IMR-90 (cell line): ENCODE measurements around the gene AP2B1. TPM values are rescaled to one million over a fixed set of nuclear protein-coding genes. Genes with fewer than 3 reads are reported as not detected.
"Not testable (repeated sequence)": the region's sequence is repeated elsewhere in the genome, so short reads cannot be mapped to it uniquely, and the experiment has no call there.

Experiments used
- ATAC-seq: fragments of 200-7000 bp; cut with Tn5 transposase; 2 replicates; pipeline ENCODE4 v1.9.1; 2020; ENCODE audit warnings: low read depth, mild to moderate bottlenecking, moderate library complexity
- BruUV-seq: library from RNA; stranded (reverse); fragments of 400-500 nt; replicated peaks from 2 replicates; lab custom pipeline; 2021; lab: Mats Ljungman, UMichigan
- CTCF ChIA-PET: fragments of 300-600 bp; formaldehyde crosslinking; extraction: SDS; loops from one replicate; lab custom pipeline; 2021; ENCODE audit warnings: antibody characterized with exemption; lab: Yijun Ruan, JAX
- POLR2A ChIA-PET: fragments of 300-600 bp; sonication (Branson Sonifier 250); formaldehyde crosslinking; loops from one replicate; lab custom pipeline; 2022; ENCODE audit warnings: antibody characterized with exemption; ENCODE audit not compliant: unreplicated experiment; lab: Charles Lee
- DNase-seq: peaks from one replicate; pipeline ENCODE4 v3.0.0; 2013
- H2AFZ ChIP-seq: replicated peaks from 2 replicates; pipeline ENCODE3; 2013; ENCODE audit warnings: low read length, mild to moderate bottlenecking; ENCODE audit not compliant: poor library complexity
- H2AK5ac ChIP-seq: 2 replicates; pipeline ENCODE4 v1.6.1; 2013; ENCODE audit warnings: low read depth, low read length, inconsistent platforms
- H2AK9ac ChIP-seq: replicated peaks from 2 replicates; pipeline ENCODE3; 2013; ENCODE audit warnings: mild to moderate bottlenecking, low read depth, low read length, moderate library complexity; ENCODE audit not compliant: poor library complexity
- H2BK120ac ChIP-seq: 2 replicates; pipeline ENCODE4 v1.6.1; 2013; ENCODE audit warnings: low read depth, low read length, inconsistent platforms
- H2BK15ac ChIP-seq: 3 replicates; pipeline ENCODE4 v1.6.1; 2013; ENCODE audit warnings: low read depth, low read length, inconsistent platforms
- H2BK20ac ChIP-seq: 2 replicates; pipeline ENCODE4 v1.6.1; 2013; ENCODE audit warnings: low read depth, mild to moderate bottlenecking, inconsistent platforms, low read length, moderate library complexity
- H2BK5ac ChIP-seq: 2 replicates; pipeline ENCODE4 v1.6.1; 2013; ENCODE audit warnings: mild to moderate bottlenecking, low read depth, low read length, inconsistent platforms; ENCODE audit not compliant: poor library complexity, severe bottlenecking
- H3K14ac ChIP-seq: replicated peaks from 2 replicates; pipeline ENCODE4 v1.6.1; 2013; ENCODE audit warnings: low read depth, low read length, inconsistent platforms
- H3K18ac ChIP-seq: 2 replicates; pipeline ENCODE4 v1.6.1; 2013; ENCODE audit warnings: low read depth, low read length, control low read depth
- H3K23ac ChIP-seq: 2 replicates; pipeline ENCODE4 v1.6.1; 2013; ENCODE audit warnings: low read depth, low read length, inconsistent platforms
- H3K27ac ChIP-seq: 2 replicates; pipeline ENCODE4 v1.5.1; 2013; ENCODE audit warnings: mild to moderate bottlenecking, control low read depth, low read length; ENCODE audit not compliant: insufficient read depth
- H3K27me3 ChIP-seq: 2 replicates; pipeline ENCODE4 v1.6.1; 2013; ENCODE audit warnings: low read length; ENCODE audit not compliant: control insufficient read depth, insufficient read depth
- H3K36me3 ChIP-seq: 2 replicates; pipeline ENCODE4 v1.6.1; 2013; ENCODE audit warnings: low read length, mixed read lengths; ENCODE audit not compliant: control insufficient read depth, insufficient read depth
- H3K4ac ChIP-seq: 2 replicates; pipeline ENCODE4 v1.6.1; 2013; ENCODE audit warnings: low read depth, low read length, inconsistent platforms
- H3K4me1 ChIP-seq: 2 replicates; pipeline ENCODE4 v1.6.1; 2013; ENCODE audit warnings: low read length, mixed read lengths; ENCODE audit not compliant: control insufficient read depth, insufficient read depth
- H3K4me2 ChIP-seq: 2 replicates; pipeline ENCODE4 v1.6.1; 2013; ENCODE audit warnings: low read depth, mild to moderate bottlenecking, control low read depth, low read length, moderate library complexity
- H3K4me3 ChIP-seq: 2 replicates; pipeline ENCODE4 v1.5.1; 2013; ENCODE audit warnings: low read depth, mild to moderate bottlenecking, control low read depth, low read length, moderate library complexity; ENCODE audit not compliant: insufficient read depth
- H3K56ac ChIP-seq: 2 replicates; pipeline ENCODE4 v1.6.1; 2013; ENCODE audit warnings: low read length, inconsistent platforms; ENCODE audit not compliant: insufficient read depth; ENCODE audit errors: extremely low read depth
- H3K79me1 ChIP-seq, 2 experiments: 2 replicates each; pipeline ENCODE4 v1.6.1; 2013; ENCODE audit warnings: low read length in 2 of 2, inconsistent platforms in 1 of 2, low read depth in 1 of 2
- H3K9ac ChIP-seq: 2 replicates; pipeline ENCODE4 v1.6.1; 2013; ENCODE audit warnings: low read depth, low read length, control low read depth
- H3K9me1 ChIP-seq: 2 replicates; pipeline ENCODE4 v1.6.1; 2013; ENCODE audit warnings: low read length, inconsistent platforms; ENCODE audit not compliant: insufficient read depth
- H3K9me3 ChIP-seq: 2 replicates; pipeline ENCODE4 v1.6.1; 2013; ENCODE audit warnings: low read length; ENCODE audit not compliant: control insufficient read depth, insufficient read depth
- H4K20me1 ChIP-seq: 2 replicates; pipeline ENCODE4 v1.6.1; 2013; ENCODE audit warnings: low read length, inconsistent platforms; ENCODE audit not compliant: insufficient read depth
- H4K5ac ChIP-seq: 2 replicates; pipeline ENCODE4 v1.6.1; 2013; ENCODE audit warnings: mild to moderate bottlenecking, low read depth, low read length, control low read depth
- H4K8ac ChIP-seq, 2 experiments: 2 replicates each; pipeline ENCODE4 v1.6.1; 2013; ENCODE audit warnings: low read depth in 2 of 2, low read length in 2 of 2, control low read depth in 1 of 2, inconsistent platforms in 1 of 2
- H4K91ac ChIP-seq: 2 replicates; pipeline ENCODE4 v1.6.1; 2013; ENCODE audit warnings: low read depth, low read length, inconsistent platforms; ENCODE audit not compliant: insufficient read depth
- WGBS, 2 experiments: methylation state at CpG; one replicate each; pipeline versions ENCODE4 v1.1.5 to v1.1.7; 2013; ENCODE audit warnings: missing lambda C conversion rate in 2 of 2; ENCODE audit not compliant: insufficient read length in 1 of 2; ENCODE audit errors: extremely low coverage in 2 of 2; 5-methylcytosine and 5-hydroxymethylcytosine counted together
- dilution Hi-C: fragments of 300-500 bp; cut with HindIII; formaldehyde crosslinking; loops from one replicate; pipeline ENCODE4 v1.14.3; 2018; ENCODE audit warnings: low sequenced_read_pairs; ENCODE audit not compliant: unreplicated experiment
- in situ Hi-C: fragments of 300-500 bp; cut with MboI; formaldehyde crosslinking; loops from 3 replicates; pipeline ENCODE4 v1.14.3; 2019; ENCODE audit warnings: low sequenced_read_pairs, inconsistent platforms, mixed read lengths
- intact Hi-C: fragments of 100-400 bp; cut with micrococcal nuclease; formaldehyde crosslinking; loops from 2 replicates; pipeline ENCODE4 v1.10.0; 2022
- polyA plus RNA-seq, 3 experiments: library from polyadenylated mRNA; depleted of rRNA; stranded (reverse); fragments of >200 nt; gene quantifications; 2 replicates each; pipeline ENCODE4 v1.2.3, GENCODE V29; 2012; ENCODE audit warnings: low replicate concordance in 1 of 3
- total RNA-seq: library from RNA; depleted of rRNA; stranded (reverse); fragments of >200 nt; gene quantifications from 2 replicates; pipeline ENCODE4 v1.2.3, GENCODE V29; 2012

The AP2B1 gene
- total and polyA plus RNA-seq, 2 of the 4 experiments (the other 2 are of a cell fraction): 102 to 125 TPM

DNA sequence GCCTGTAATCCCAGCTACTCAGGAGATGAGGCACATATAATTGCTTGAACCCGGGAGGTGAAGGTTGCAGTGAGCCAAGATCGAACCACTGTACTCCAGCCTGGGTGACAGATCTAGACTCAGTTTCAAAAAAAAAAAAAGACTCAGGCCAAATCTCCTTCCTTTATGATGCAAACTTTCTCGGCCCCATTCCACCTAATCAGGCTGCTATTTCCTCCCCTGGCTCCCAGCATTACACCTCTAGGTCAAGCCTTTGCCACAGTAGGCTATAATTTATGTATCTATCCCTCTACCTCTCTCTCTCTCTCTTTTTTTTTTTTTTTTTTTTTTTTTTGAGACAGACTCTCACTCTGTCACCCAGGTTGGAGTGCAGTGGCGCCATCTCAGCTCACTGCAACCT, 164.4 kb downstream of the AP2B1 start:
- H3K9me3 ChIP-seq, ATAC-seq, H3K9me1 ChIP-seq, H3K18ac ChIP-seq, H3K36me3 ChIP-seq, H2AK9ac ChIP-seq, H3K4ac ChIP-seq, dilution Hi-C loops, H3K27ac ChIP-seq, H3K4me1 ChIP-seq, H2BK15ac ChIP-seq, H4K5ac ChIP-seq, H3K23ac ChIP-seq, H3K4me3 ChIP-seq, H4K20me1 ChIP-seq, H3K79me1 ChIP-seq, H3K9ac ChIP-seq, in situ Hi-C loops, intact Hi-C loops, H2AK5ac ChIP-seq, H2AFZ ChIP-seq, H2BK120ac ChIP-seq, BruUV-seq, H3K14ac ChIP-seq, H3K56ac ChIP-seq, H4K91ac ChIP-seq, H3K4me2 ChIP-seq, POLR2A ChIA-PET, H4K8ac ChIP-seq, H2BK20ac ChIP-seq, H2BK5ac ChIP-seq: not testable (repeated sequence)
- peak; percentile 34 for DNase-seq
- 100% methylated on average over 1 of the region's 4 CpGs; no CpG with 5 or more reads in 1 of the 2 experiments for WGBS, 2 experiments
- peaks cover 46% of the 10 kb centered on the region for H3K27me3 ChIP-seq
- CTCF ChIA-PET: interaction anchor here (1.2 kb wide), 1 partner anchor 13 kb away, joined by 3 read pairs; no protein-coding TSS in a partner anchor
